A549 (cell line): ENCODE results near the gene TFAP2E. TPM values are rescaled to one million over a fixed set of nuclear protein-coding genes. Genes with fewer than 3 reads are reported as not detected.
A peak's percentile ranks its signal among the peaks of the same experiment; 100 is the strongest.

Experiments
- ATAC-seq, 2 experiments: fragments of 200-7000 bp in 1 of 2; fragments of >200 bp in 1 of 2; cut with Nextera tagmentation in 1 of 2; cut with Tn5 transposase in 1 of 2; 3 replicates each; pipeline versions ENCODE4 v1.8.0 to v1.9.1; 2018 to 2020; ENCODE audit warnings: mild to moderate bottlenecking in 1 of 2, moderate library complexity in 1 of 2
- CTCF ChIA-PET: fragments of 300-600 bp; sonication (Branson Sonifier 250); formaldehyde crosslinking; extraction: SDS; loops from one replicate; lab custom pipeline; 2021; ENCODE audit warnings: antibody characterized with exemption, inconsistent platforms; lab: Yijun Ruan, JAX
- POLR2A ChIA-PET: fragments of 350-600 bp; formaldehyde crosslinking; extraction: SDS; loops from one replicate; lab custom pipeline; 2021; ENCODE audit warnings: antibody characterized with exemption, inconsistent platforms; lab: Yijun Ruan, JAX
- DNase-seq, 2 experiments: peaks; one replicate each; pipeline versions ENCODE4 v3.0.0 to v3.0.0-alpha.2; 2011 to 2016; ENCODE audit warnings: low read depth in 1 of 2, low spot score in 1 of 2
- FAIRE-seq: peaks from 2 replicates; lab custom pipeline; 2011; peaks lifted over from hg19 to GRCh38; lab: Jason Lieb, UNC
- H3K27ac ChIP-seq, 2 experiments: fragments of >200 bp; sonication (Bioruptor Twin); formaldehyde crosslinking; 3 replicates each; pipeline ENCODE4 v1.5.1; 2016 to 2017
- H3K4me1 ChIP-seq: fragments of >200 bp; sonication (Bioruptor Twin); formaldehyde crosslinking; 3 replicates; pipeline ENCODE4 v1.6.1; 2016
- H3K4me2 ChIP-seq: fragments of >200 bp; sonication (Bioruptor Twin); formaldehyde crosslinking; 3 replicates; pipeline ENCODE4 v1.6.1; 2016
- H3K4me3 ChIP-seq: fragments of >200 bp; sonication (Bioruptor Twin); formaldehyde crosslinking; 3 replicates; pipeline ENCODE4 v1.5.1; 2016
- H3K9me3 ChIP-seq: fragments of >200 bp; sonication (Bioruptor Twin); formaldehyde crosslinking; 3 replicates; pipeline ENCODE4 v1.6.1; 2016
- CBX2 ChIP-seq: fragments of 200-600 bp; sonication (generic); IDR thresholded peaks from 2 replicates; pipeline ENCODE4 v1.6.1; 2016; ENCODE audit warnings: low read depth, mild to moderate bottlenecking, borderline replicate concordance
- CTCF ChIP-seq: fragments of >200 bp; sonication (Bioruptor Twin); formaldehyde crosslinking; IDR thresholded peaks from 3 replicates; pipeline ENCODE4 v1.5.1; 2016
- EHMT2 ChIP-seq: fragments of 200-600 bp; sonication (generic); IDR thresholded peaks from 2 replicates; pipeline ENCODE4 v1.6.1; 2016; ENCODE audit warnings: antibody characterized with exemption, low read depth, mild to moderate bottlenecking, moderate library complexity
- FOSL2 ChIP-seq, 2 experiments: fragments of 450-650 bp in 1 of 2; fragments of >200 bp in 1 of 2; sonication (Bioruptor Twin) in 1 of 2; formaldehyde crosslinking; IDR thresholded peaks; 2 replicates each; pipeline versions ENCODE4 v1.5.0 to v1.6.1; 2016 to 2020; ENCODE audit warnings: mild to moderate bottlenecking in 1 of 2, moderate library complexity in 1 of 2
- FOXS1 ChIP-seq: fragments of 250-450 bp; sonication (Bioruptor Pico); IDR thresholded peaks from 2 replicates; pipeline ENCODE4 v1.5.0; 2020; ENCODE audit warnings: mild to moderate bottlenecking, moderate library complexity
- HDAC2 ChIP-seq: fragments of 200-600 bp; sonication (generic); IDR thresholded peaks from 2 replicates; pipeline ENCODE4 v1.6.1; 2016
- HEYL ChIP-seq: fragments of 250-450 bp; sonication (Bioruptor Pico); IDR thresholded peaks from 2 replicates; pipeline ENCODE4 v1.8.0; 2021; ENCODE audit warnings: mild to moderate bottlenecking, moderate library complexity
- JUN ChIP-seq, 2 experiments: fragments of >200 bp; sonication (Bioruptor Twin); formaldehyde crosslinking; IDR thresholded peaks; 2 replicates in 1 of 2; 3 replicates in 1 of 2; pipeline ENCODE4 v1.6.1; 2016 to 2017
- JUNB ChIP-seq: fragments of >200 bp; sonication (Bioruptor Twin); formaldehyde crosslinking; IDR thresholded peaks from 2 replicates; pipeline ENCODE4 v1.6.1; 2016
- KDM5A ChIP-seq: fragments of 200-600 bp; sonication (generic); IDR thresholded peaks from 2 replicates; pipeline ENCODE4 v1.6.1; 2016; ENCODE audit warnings: antibody characterized with exemption, mild to moderate bottlenecking
- MAFK ChIP-seq: fragments of 450-650 bp; IDR thresholded peaks from 2 replicates; pipeline ENCODE4 v1.6.1; 2014; ENCODE audit not compliant: partially characterized antibody
- MAZ ChIP-seq: fragments of 150-350 bp; IDR thresholded peaks from 2 replicates; pipeline ENCODE4 v1.6.1; 2014; ENCODE audit warnings: antibody characterized with exemption, low read depth, low read length, borderline replicate concordance
- NPAS2 ChIP-seq: fragments of 250-450 bp; sonication (Bioruptor Pico); IDR thresholded peaks from 2 replicates; pipeline ENCODE4 v1.8.0; 2022; ENCODE audit warnings: mild to moderate bottlenecking, moderate library complexity, borderline replicate concordance
- NR3C1 ChIP-seq: fragments of >200 bp; sonication (Bioruptor Twin); formaldehyde crosslinking; IDR thresholded peaks from 3 replicates; pipeline ENCODE4 v1.6.1; 2017
- POLR2A ChIP-seq: IDR thresholded peaks from 2 replicates; pipeline ENCODE4 v1.6.1; 2012; ENCODE audit warnings: mild to moderate bottlenecking, low read length
- REST ChIP-seq: fragments of 200-600 bp; sonication (generic); IDR thresholded peaks from 2 replicates; pipeline ENCODE4 v1.6.1; 2016; ENCODE audit warnings: antibody characterized with exemption, mild to moderate bottlenecking, moderate library complexity
- RNF2 ChIP-seq: fragments of 200-600 bp; sonication (generic); IDR thresholded peaks from 2 replicates; pipeline ENCODE4 v1.6.1; 2016; ENCODE audit warnings: low read depth, mild to moderate bottlenecking, antibody characterized with exemption, moderate library complexity, borderline replicate concordance
- SMC3 ChIP-seq: fragments of >200 bp; sonication (Bioruptor Twin); formaldehyde crosslinking; IDR thresholded peaks from 3 replicates; pipeline ENCODE4 v1.6.1; 2018; ENCODE audit warnings: inconsistent platforms
- USF2 ChIP-seq: fragments of 450-650 bp; IDR thresholded peaks from 2 replicates; pipeline ENCODE4 v1.6.1; 2014; ENCODE audit warnings: antibody characterized with exemption
- WGBS: methylation state at CpG from one replicate; pipeline ENCODE4 v1.1.6; 2017; ENCODE audit errors: missing lambda C conversion rate; 5-methylcytosine and 5-hydroxymethylcytosine counted together
- polyA plus RNA-seq, 4 experiments: library from polyadenylated mRNA; depleted of rRNA in 3 of 4; stranded (reverse); fragments of >200 nt; fragmentation: RNase III in 1 of 4; extraction: RNeasy Plus Mini Kit Qiagen cat#74134 plus additional on column Dnase treatment in 1 of 4; gene quantifications; 2 replicates in 3 of 4; 3 replicates in 1 of 4; pipeline ENCODE4 v1.2.3, GENCODE V29; 2011 to 2017
- TF ChIP-seq, protein P1 (sequence below): fragments of 250-450 bp; sonication (Bioruptor Pico); IDR thresholded peaks from 2 replicates; pipeline ENCODE4 v1.5.0; 2020; ENCODE audit warnings: low read depth, mild to moderate bottlenecking, moderate library complexity
- TF ChIP-seq, protein P2 (sequence below): fragments of 150-350 bp; IDR thresholded peaks from 2 replicates; pipeline ENCODE4 v1.6.1; 2014; ENCODE audit warnings: low read depth, mild to moderate bottlenecking, low read length
- TF ChIP-seq, protein P3 (sequence below): IDR thresholded peaks from 2 replicates; pipeline ENCODE4 v1.6.1; 2012; ENCODE audit warnings: low read depth, borderline replicate concordance

The TFAP2E gene
- polyA plus RNA-seq, 2 of the 4 experiments (the other 2 are of a cell fraction), result 0.16 to 0.31 TPM

GRCh38 chr1:35554266-35555211 is 18.6 kb upstream of the TFAP2E start (continued):
- TF ChIP-seq REST (no peak), JUN (IDR thresholded peaks at IDR 0.05) (no peak), USF2 (no peak), SMC3 (no peak), MAFK (no peak), FOXS1 (no peak)
- TF ChIP-seq, protein P1, sequence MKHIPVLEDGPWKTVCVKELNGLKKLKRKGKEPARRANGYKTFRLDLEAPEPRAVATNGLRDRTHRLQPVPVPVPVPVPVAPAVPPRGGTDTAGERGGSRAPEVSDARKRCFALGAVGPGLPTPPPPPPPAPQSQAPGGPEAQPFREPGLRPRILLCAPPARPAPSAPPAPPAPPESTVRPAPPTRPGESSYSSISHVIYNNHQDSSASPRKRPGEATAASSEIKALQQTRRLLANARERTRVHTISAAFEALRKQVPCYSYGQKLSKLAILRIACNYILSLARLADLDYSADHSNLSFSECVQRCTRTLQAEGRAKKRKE, result no peak
- TF ChIP-seq, protein P2, sequence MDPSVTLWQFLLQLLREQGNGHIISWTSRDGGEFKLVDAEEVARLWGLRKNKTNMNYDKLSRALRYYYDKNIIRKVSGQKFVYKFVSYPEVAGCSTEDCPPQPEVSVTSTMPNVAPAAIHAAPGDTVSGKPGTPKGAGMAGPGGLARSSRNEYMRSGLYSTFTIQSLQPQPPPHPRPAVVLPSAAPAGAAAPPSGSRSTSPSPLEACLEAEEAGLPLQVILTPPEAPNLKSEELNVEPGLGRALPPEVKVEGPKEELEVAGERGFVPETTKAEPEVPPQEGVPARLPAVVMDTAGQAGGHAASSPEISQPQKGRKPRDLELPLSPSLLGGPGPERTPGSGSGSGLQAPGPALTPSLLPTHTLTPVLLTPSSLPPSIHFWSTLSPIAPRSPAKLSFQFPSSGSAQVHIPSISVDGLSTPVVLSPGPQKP, result no peak

DNA sequence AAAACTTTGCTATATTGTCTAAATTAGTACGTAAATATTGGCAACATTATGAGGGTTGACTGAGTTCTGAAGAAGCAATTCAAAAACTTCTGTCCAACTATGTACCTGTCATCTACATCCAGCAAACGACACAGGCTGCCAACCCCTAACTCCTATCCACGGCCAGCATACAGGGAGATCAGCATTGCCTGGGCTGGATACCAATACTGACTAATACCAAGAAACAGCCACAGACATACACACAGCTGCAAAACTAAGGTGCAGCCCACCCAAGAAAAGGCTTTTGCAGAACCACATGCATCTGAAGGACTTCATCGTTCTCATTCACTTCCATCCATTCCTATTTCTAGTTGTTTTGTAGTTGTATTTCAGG is 17.9 kb upstream of the TFAP2E start:
- ChIA-PET CTCF (interaction anchor here (2.4 kb wide), 1 partner anchor 10 kb away, joined by 16 read pairs; no protein-coding TSS in a partner anchor), POLR2A (no interaction called here)
- Histone ChIP-seq H3K4me2 (peak overlapping the region; percentile 89; the same call in 2 of the 3 replicates), H3K27ac (peak overlapping the region in 1 of 2 experiments; percentile 16; a peak in 1 of 6 replicates), H3K4me1 (peaks cover 32% of the 10 kb centered on the region; the same call in 2 of the 3 replicates), H3K4me3 (no peak overlapping the region), H3K9me3 (no peaks in the 10 kb centered on the region)
- WGBS, result 99% methylated on average over 4 of the region's 4 CpGs
- ATAC-seq (no peak), DNase-seq (no peak), FAIRE-seq (no peak)
- TF ChIP-seq HEYL (CRISPR knock-in tag) (no peak), FOSL2 (IDR thresholded peaks at IDR 0.05) (no peak), FOSL2 (CRISPR knock-in tag; IDR thresholded peaks at IDR 0.05) (no peak), EHMT2 (no peak), SMC3 (no peak), NR3C1 (no peak), JUN (IDR thresholded peaks at IDR 0.05) (no peak), JUNB (no peak), CTCF (no peak), HDAC2 (no peak), MAFK (no peak), KDM5A (no peak), POLR2A (no peak), MAZ (no peak), NPAS2 (CRISPR knock-in tag) (no peak), RNF2 (no peak), CBX2 (no peak)
- TF ChIP-seq, protein P1, result no peak
- TF ChIP-seq, protein P3, sequence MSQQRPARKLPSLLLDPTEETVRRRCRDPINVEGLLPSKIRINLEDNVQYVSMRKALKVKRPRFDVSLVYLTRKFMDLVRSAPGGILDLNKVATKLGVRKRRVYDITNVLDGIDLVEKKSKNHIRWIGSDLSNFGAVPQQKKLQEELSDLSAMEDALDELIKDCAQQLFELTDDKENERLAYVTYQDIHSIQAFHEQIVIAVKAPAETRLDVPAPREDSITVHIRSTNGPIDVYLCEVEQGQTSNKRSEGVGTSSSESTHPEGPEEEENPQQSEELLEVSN, result no peak
